ENCODE data around the gene ASH1L. TPM values are rescaled to one million over a fixed set of nuclear protein-coding genes. Genes with fewer than 3 reads are reported as not detected.
"Not testable (repeated sequence)": the region's sequence is repeated elsewhere in the genome, so short reads cannot be mapped to it uniquely, and the experiment has no call there.

Gene ASH1L
- total RNA-seq, 2 experiments from 2014 or later, result 37.7 to 41.1 TPM

- POLR2A ChIA-PET, result no interaction called here
- Mint-ChIP-seq H3K4me1 (ENCODE audit: low read depth) (peaks cover 4% of the 10 kb centered on the region), H3K4me3 (no peak overlapping the region), H3K9me3 (ENCODE audit: insufficient read depth) (no peaks in the 10 kb centered on the region), H3K27me3 (ENCODE audit: low read depth) (no peaks in the 10 kb centered on the region), H3K27ac (no peak overlapping the region), H3K36me3 (ENCODE audit: low read depth) (peaks cover 14% of the 10 kb centered on the region)
- ATAC-seq (no peak), DNase-seq (no peak)
- CTCF ChIA-PET, result no interaction called here
Observed at GRCh38 chr1:155420788-155421187, 141.8 kb downstream of the ASH1L start.

GRCh38 chr1:155411840-155412239 lies 150.8 kb downstream of the ASH1L start:
- H3K9me3 Mint-ChIP-seq (ENCODE audit: insufficient read depth); H3K27ac Mint-ChIP-seq; H3K4me1 Mint-ChIP-seq (ENCODE audit: low read depth); POLR2A ChIA-PET; CTCF ChIA-PET; DNase-seq; H3K27me3 Mint-ChIP-seq (ENCODE audit: low read depth); ATAC-seq; H3K4me3 Mint-ChIP-seq: not testable (repeated sequence)
- H3K36me3 Mint-ChIP-seq (ENCODE audit: low read depth), result peaks cover 25% of the 10 kb centered on the region

- peaks cover 25% of the 10 kb centered on the region for H3K36me3 Mint-ChIP-seq (ENCODE audit: low read depth)
- ChIA-PET CTCF (no interaction called here), POLR2A (no interaction called here)
Observed at GRCh38 chr1:155410931-155411330, 151.7 kb downstream of the ASH1L start.

GRCh38 chr1:155396874-155397476 lies 165.6 kb downstream of the ASH1L start:
- H3K9me3 Mint-ChIP-seq (ENCODE audit: insufficient read depth), result no peaks in the 10 kb centered on the region
- ATAC-seq (no peak), DNase-seq (no peak)
- H3K27me3 Mint-ChIP-seq (ENCODE audit: low read depth), result no peaks in the 10 kb centered on the region
- CTCF ChIA-PET, result no interaction called here
- H3K4me3 Mint-ChIP-seq, result no peak overlapping the region
- POLR2A ChIA-PET, result no interaction called here
- no peaks in the 10 kb centered on the region for H3K4me1 Mint-ChIP-seq (ENCODE audit: low read depth)
- H3K36me3 Mint-ChIP-seq (ENCODE audit: low read depth), result peaks cover 29% of the 10 kb centered on the region
- no peak overlapping the region for H3K27ac Mint-ChIP-seq

More at GRCh38 chr1:155410931-155411330, 151.7 kb downstream of the ASH1L start:
- Mint-ChIP-seq H3K27me3 (ENCODE audit: low read depth) (no peaks in the 10 kb centered on the region), H3K9me3 (ENCODE audit: insufficient read depth) (no peaks in the 10 kb centered on the region), H3K4me1 (ENCODE audit: low read depth) (no peaks in the 10 kb centered on the region), H3K27ac (no peak overlapping the region), H3K4me3 (no peak overlapping the region)
- ATAC-seq, result no peak
- DNase-seq, result no peak

- H3K9me3 Mint-ChIP-seq (ENCODE audit: insufficient read depth), result no peaks in the 10 kb centered on the region
- no peak for ATAC-seq
- H3K36me3 Mint-ChIP-seq (ENCODE audit: low read depth), result peaks cover 36% of the 10 kb centered on the region
- H3K27me3 Mint-ChIP-seq (ENCODE audit: low read depth), result no peaks in the 10 kb centered on the region
- no peaks in the 10 kb centered on the region for H3K4me1 Mint-ChIP-seq (ENCODE audit: low read depth)
- ChIA-PET CTCF (interaction anchor here (1.6 kb wide), 1 partner anchor 674 kb away, joined by 3 read pairs; no protein-coding TSS in a partner anchor), POLR2A (interaction anchor here (0.6 kb wide), 1 partner anchor 8 kb away, joined by 3 read pairs; no protein-coding TSS in a partner anchor)
- no peak overlapping the region for H3K4me3 Mint-ChIP-seq
- no peak overlapping the region for H3K27ac Mint-ChIP-seq
- DNase-seq, result no peak
Observed at GRCh38 chr1:155392898-155393411, 169.6 kb downstream of the ASH1L start.

- Mint-ChIP-seq H3K9me3 (ENCODE audit: insufficient read depth) (no peaks in the 10 kb centered on the region), H3K4me1 (ENCODE audit: low read depth) (no peaks in the 10 kb centered on the region), H3K27me3 (ENCODE audit: low read depth) (no peaks in the 10 kb centered on the region), H3K27ac (no peak overlapping the region), H3K4me3 (no peak overlapping the region), H3K36me3 (ENCODE audit: low read depth) (peaks cover 44% of the 10 kb centered on the region)
- POLR2A ChIA-PET, result no interaction called here
- ATAC-seq, result no peak
- CTCF ChIA-PET, result no interaction called here
- no peak for DNase-seq
Observed at GRCh38 chr1:155389826-155390225, 172.8 kb downstream of the ASH1L start.

- DNase-seq; ATAC-seq; POLR2A ChIA-PET; H3K4me1 Mint-ChIP-seq (ENCODE audit: low read depth); H3K27ac Mint-ChIP-seq; CTCF ChIA-PET; H3K9me3 Mint-ChIP-seq (ENCODE audit: insufficient read depth); H3K27me3 Mint-ChIP-seq (ENCODE audit: low read depth); H3K4me3 Mint-ChIP-seq: not testable (repeated sequence)
- H3K36me3 Mint-ChIP-seq (ENCODE audit: low read depth), result peaks cover 43% of the 10 kb centered on the region
Observed at GRCh38 chr1:155385836-155386235, 176.8 kb downstream of the ASH1L start.

GRCh38 chr1:155383406-155383805 lies 179.2 kb downstream of the ASH1L start:
- POLR2A ChIA-PET, result no interaction called here
- no peaks in the 10 kb centered on the region for H3K27me3 Mint-ChIP-seq (ENCODE audit: low read depth)
- no peak for ATAC-seq
- DNase-seq, result no peak
- no peak overlapping the region for H3K27ac Mint-ChIP-seq
- no peaks in the 10 kb centered on the region for H3K4me1 Mint-ChIP-seq (ENCODE audit: low read depth)
- CTCF ChIA-PET, result no interaction called here
- no peak overlapping the region for H3K4me3 Mint-ChIP-seq
- peaks cover 42% of the 10 kb centered on the region for H3K36me3 Mint-ChIP-seq (ENCODE audit: low read depth)
- no peaks in the 10 kb centered on the region for H3K9me3 Mint-ChIP-seq (ENCODE audit: insufficient read depth)

GRCh38 chr1:155379631-155380090 lies 182.9 kb downstream of the ASH1L start:
- no peaks in the 10 kb centered on the region for H3K27me3 Mint-ChIP-seq (ENCODE audit: low read depth)
- CTCF ChIA-PET, result interaction anchor here (0.6 to 1.4 kb wide), 2 partner anchors 10 to 125 kb away, joined by 3 read pairs; no protein-coding TSS in a partner anchor
- H3K36me3 Mint-ChIP-seq (ENCODE audit: low read depth), result peaks cover 39% of the 10 kb centered on the region
- H3K9me3 Mint-ChIP-seq (ENCODE audit: insufficient read depth), result no peaks in the 10 kb centered on the region
- ATAC-seq, result no peak
- no peaks in the 10 kb centered on the region for H3K4me1 Mint-ChIP-seq (ENCODE audit: low read depth)
- no peak overlapping the region for H3K4me3 Mint-ChIP-seq
- POLR2A ChIA-PET, result no interaction called here
- no peak overlapping the region for H3K27ac Mint-ChIP-seq
- no peak for DNase-seq

- ATAC-seq, result no peak
- Mint-ChIP-seq H3K4me1 (ENCODE audit: low read depth) (no peaks in the 10 kb centered on the region), H3K36me3 (ENCODE audit: low read depth) (peaks cover 42% of the 10 kb centered on the region), H3K4me3 (no peak overlapping the region), H3K9me3 (ENCODE audit: insufficient read depth) (no peaks in the 10 kb centered on the region), H3K27me3 (ENCODE audit: low read depth) (no peaks in the 10 kb centered on the region), H3K27ac (no peak overlapping the region)
- no peak for DNase-seq
- CTCF ChIA-PET, result interaction anchor here (0.6 to 1.4 kb wide), 2 partner anchors 9 to 125 kb away, joined by 3 read pairs; no protein-coding TSS in a partner anchor
- POLR2A ChIA-PET, result no interaction called here
Observed at GRCh38 chr1:155379180-155379579, 183.4 kb downstream of the ASH1L start.

GRCh38 chr1:155360051-155360450 lies 202.6 kb downstream of the ASH1L start:
- no peaks in the 10 kb centered on the region for H3K9me3 Mint-ChIP-seq (ENCODE audit: insufficient read depth)
- ATAC-seq, result no peak
- no peak overlapping the region for H3K27ac Mint-ChIP-seq
- H3K27me3 Mint-ChIP-seq (ENCODE audit: low read depth), result no peaks in the 10 kb centered on the region
- no peaks in the 10 kb centered on the region for H3K4me1 Mint-ChIP-seq (ENCODE audit: low read depth)
- no peak for DNase-seq
- H3K36me3 Mint-ChIP-seq (ENCODE audit: low read depth), result peaks cover 22% of the 10 kb centered on the region
- no peak overlapping the region for H3K4me3 Mint-ChIP-seq
- POLR2A ChIA-PET, result no interaction called here
- CTCF ChIA-PET, result interaction anchor here (1.9 kb wide), 1 partner anchor 109 kb away, joined by 5 read pairs; no protein-coding TSS in a partner anchor

- Mint-ChIP-seq H3K4me1 (ENCODE audit: low read depth) (no peaks in the 10 kb centered on the region), H3K27me3 (ENCODE audit: low read depth) (no peaks in the 10 kb centered on the region), H3K36me3 (ENCODE audit: low read depth) (peaks cover 55% of the 10 kb centered on the region), H3K27ac (no peak overlapping the region), H3K9me3 (ENCODE audit: insufficient read depth) (no peaks in the 10 kb centered on the region), H3K4me3 (no peak overlapping the region)
- ATAC-seq (no peak), DNase-seq (no peak)
- ChIA-PET POLR2A (no interaction called here), CTCF (interaction anchor here (1.1 kb wide), 1 partner anchor 102 kb away, joined by 3 read pairs; no protein-coding TSS in a partner anchor)
Observed at GRCh38 chr1:155352631-155353030, 210.0 kb downstream of the ASH1L start.
